Measurements from ENCODE around the gene ALDH1A2.
A peak's percentile ranks its signal among the peaks of the same experiment; 100 is the strongest.

Gene ALDH1A2

GRCh38 chr15:58074452-58074851, 8.9 kb upstream of the ALDH1A2 start:
- no peak for DNase-seq (ENCODE audit: low spot score)
- in situ Hi-C loops (cut with MboI; ENCODE audit: low sequenced_read_pairs, unreplicated experiment) = no loop called here
- no peak for TF ChIP-seq CTCF (IDR thresholded peaks at IDR 0.05; ENCODE audit: borderline replicate concordance, control extremely low read depth, extremely low read depth, insufficient read depth, missing control alignments)

GRCh38 chr15:58070801-58071418, 5.4 kb upstream of the ALDH1A2 start:
- in situ Hi-C loops (cut with MboI; ENCODE audit: low sequenced_read_pairs, unreplicated experiment) = no loop called here
- peak; percentile 26 for DNase-seq (ENCODE audit: low spot score)
- TF ChIP-seq CTCF (IDR thresholded peaks at IDR 0.05; ENCODE audit: borderline replicate concordance, control extremely low read depth, extremely low read depth, insufficient read depth, missing control alignments) = peak; percentile 74

- in situ Hi-C loops (cut with MboI; ENCODE audit: low sequenced_read_pairs, unreplicated experiment) = no loop called here
- DNase-seq (ENCODE audit: low spot score) = no peak
- no peak for TF ChIP-seq CTCF (IDR thresholded peaks at IDR 0.05; ENCODE audit: borderline replicate concordance, control extremely low read depth, extremely low read depth, insufficient read depth, missing control alignments)
Measured at GRCh38 chr15:58069008-58069407, 3.5 kb upstream of the ALDH1A2 start.

- in situ Hi-C loops (cut with MboI; ENCODE audit: low sequenced_read_pairs, unreplicated experiment) = no loop called here
- peak; percentile 67 for DNase-seq (ENCODE audit: low spot score)
- TF ChIP-seq CTCF (IDR thresholded peaks at IDR 0.05; ENCODE audit: borderline replicate concordance, control extremely low read depth, extremely low read depth, insufficient read depth, missing control alignments) = peak; percentile 85
Measured at GRCh38 chr15:58066042-58066867, 744 bp upstream of the ALDH1A2 start.

GRCh38 chr15:58064980-58065444, 499 bp downstream of the ALDH1A2 start:
- no peak for TF ChIP-seq CTCF (IDR thresholded peaks at IDR 0.05; ENCODE audit: borderline replicate concordance, control extremely low read depth, extremely low read depth, insufficient read depth, missing control alignments)
- DNase-seq (ENCODE audit: low spot score) = no peak
- in situ Hi-C loops (cut with MboI; ENCODE audit: low sequenced_read_pairs, unreplicated experiment) = no loop called here

GRCh38 chr15:58064082-58064979, 1.2 kb downstream of the ALDH1A2 start:
- DNase-seq (ENCODE audit: low spot score) = no peak
- in situ Hi-C loops (cut with MboI; ENCODE audit: low sequenced_read_pairs, unreplicated experiment) = no loop called here
- no peak for TF ChIP-seq CTCF (IDR thresholded peaks at IDR 0.05; ENCODE audit: borderline replicate concordance, control extremely low read depth, extremely low read depth, insufficient read depth, missing control alignments)

Measured in GM13976 (cell line).